Measurements from ENCODE around the gene MRPL55. TPM values are rescaled to one million over a fixed set of nuclear protein-coding genes. Genes with fewer than 3 reads are reported as not detected.

The MRPL55 gene
- total and polyA plus RNA-seq, 2 of the 13 experiments (the other 11 are each of a cell fraction or from before 2014, with no cell fraction given): 58.6 to 92.9 TPM

- peaks cover 14 to 36% of the 10 kb centered on the region in 2 experiments; a peak in 4 of 5 replicates for H3K36me3 ChIP-seq (replicated peaks in 1 of 2; ENCODE audit: control insufficient read depth in 1 of 2, insufficient read depth in 2 of 2, low read length in 2 of 2)
- in situ Hi-C loops (cut with HindIII; ENCODE audit: extremely low pct_ligation_motif_present, low pct_unique_long_range_greater_than_20kb): no loop called here
- FAIRE-seq (no peak), DNase-seq (ENCODE audit: low spot score) (no peak), ATAC-seq (peak; percentile 72)
- H3K9me3 ChIP-seq (ENCODE audit: low read length): no peaks in the 10 kb centered on the region
- BruUV-seq (replicated peaks): no TSS peak
- H3K27ac ChIP-seq (ENCODE audit: extremely low read length, insufficient read depth, low read length): peak overlapping the region; percentile 80
- peak overlapping the region; percentile 79 for H3K9ac ChIP-seq (ENCODE audit: insufficient read depth, low read depth, low read length)
- POLR2A ChIA-PET: interaction anchor here (0.6 to 1.0 kb wide), 3 partner anchors 9 to 63 kb away, joined by 3 to 4 read pairs (median 3); partner anchors contain the start of gene IBA57
- intact Hi-C loops (cut with micrococcal nuclease; ENCODE audit: unreplicated experiment): no loop called here
- no peak overlapping the region for H2AFZ ChIP-seq (ENCODE audit: low read length)
- no peaks in the 10 kb centered on the region; a peak in 1 of 5 replicates for H3K27me3 ChIP-seq (ENCODE audit: control insufficient read depth in 1 of 2, insufficient read depth in 2 of 2, low read length in 2 of 2)
- H3K4me3 ChIP-seq (replicated peaks in 1 of 3; ENCODE audit: insufficient read depth in 1 of 3, low read depth in 2 of 3, low read length in 3 of 3): peak overlapping the region; percentile 82 to 93 (median 92)
- peaks cover 35% of the 10 kb centered on the region for H4K20me1 ChIP-seq (ENCODE audit: insufficient read depth, low read length)
- peaks cover 25% of the 10 kb centered on the region for H3K79me2 ChIP-seq (ENCODE audit: insufficient read depth, low read length)
- peak overlapping the region; percentile 69 for H3K4me2 ChIP-seq (ENCODE audit: low read depth, low read length)
- peaks cover 28% of the 10 kb centered on the region for H3K4me1 ChIP-seq (ENCODE audit: insufficient read depth, low read length)
- no CpG with 5 or more reads among the region's 73 CpGs for WGBS (ENCODE audit: low lambda C conversion rate)
- CTCF ChIA-PET (ENCODE audit: low intra/inter-chr PET ratio, low total read pairs): no interaction called here
- TF ChIP-seq SP4 (CRISPR knock-in tag; IDR thresholded peaks at IDR 0.05) (no peak), PCBP1 (IDR thresholded peaks at IDR 0.05; ENCODE audit: borderline replicate concordance, low read depth, low read length) (0 out of 2 replicates have a peak, but pooled peaks have one; percentile 70), ZHX2 (IDR thresholded peaks at IDR 0.05; ENCODE audit: low read depth) (no peak), ZHX2 (CRISPR knock-in tag; IDR thresholded peaks at IDR 0.05; ENCODE audit: borderline replicate concordance) (no peak), ZNF260 (CRISPR knock-in tag; IDR thresholded peaks at IDR 0.05; ENCODE audit: borderline replicate concordance, low read depth) (no peak), PATZ1 (CRISPR knock-in tag; IDR thresholded peaks at IDR 0.05) (peak; percentile 65), MXI1 (IDR thresholded peaks at IDR 0.05; ENCODE audit: borderline replicate concordance, low read depth, low read length) (0 out of 3 replicates have a peak, but pooled peaks have one; percentile 11), CTCF (CRISPR knock-in tag; IDR thresholded peaks at IDR 0.05) (peak; percentile 75), ZNF644 (CRISPR knock-in tag; IDR thresholded peaks at IDR 0.05; ENCODE audit: low read depth) (no peak), YEATS4 (CRISPR knock-in tag; IDR thresholded peaks at IDR 0.05; ENCODE audit: borderline replicate concordance) (no peak), CHD2 (IDR thresholded peaks at IDR 0.05; ENCODE audit: low read depth, low read length) (no peak)
Measured at GRCh38 chr1:228101994-228102790, 6.9 kb downstream of the MRPL55 start.

All from HepG2 (cell line).